Ascending aorta (tissue), 2 donors: Measurements from ENCODE around the gene NMT1. TPM values are rescaled to one million over a fixed set of nuclear protein-coding genes. Genes with fewer than 3 reads are reported as not detected.

Experiments
- DNase-seq, 2 donors: peaks; one replicate each; pipeline ENCODE4 v3.0.0-alpha.2; 2019; ENCODE audit warnings: low spot score in 2 of 2
- H3K27ac ChIP-seq, 2 donors: fragments of 200-600 bp; sonication (generic); one replicate each; pipeline ENCODE4 v1.5.1; 2016 to 2017; ENCODE audit warnings: mild to moderate bottlenecking in 1 of 2
- H3K27me3 ChIP-seq: fragments of 200-600 bp; sonication (generic); one replicate; pipeline ENCODE4 v1.5.1; 2017
- H3K36me3 ChIP-seq, 2 donors: fragments of 200-600 bp; sonication (generic); one replicate each; pipeline ENCODE4 v1.5.1; 2016
- H3K4me1 ChIP-seq, 2 donors: fragments of 200-600 bp; sonication (generic); one replicate each; pipeline ENCODE4 v1.5.1; 2016 to 2017; ENCODE audit warnings: mild to moderate bottlenecking in 1 of 2
- H3K4me3 ChIP-seq, 2 donors: fragments of 200-600 bp; sonication (generic); one replicate each; pipeline ENCODE4 v1.5.1; 2016 to 2017; ENCODE audit warnings: mild to moderate bottlenecking in 1 of 2
- H3K9me3 ChIP-seq, 2 donors: fragments of 200-600 bp; sonication (generic); one replicate each; pipeline ENCODE4 v1.5.1; 2016
- CTCF ChIP-seq, 3 experiments: fragments of 200-600 bp in 2 of 3; fragments of 450-650 bp in 1 of 3; sonication (generic) in 2 of 3; IDR thresholded peaks; one replicate each; pipeline ENCODE4 v1.5.1; 2016 to 2019; ENCODE audit warnings: antibody characterized with exemption in 3 of 3, mild to moderate bottlenecking in 1 of 3, moderate library complexity in 1 of 3
- intact Hi-C: fragments of 100-400 bp; cut with DNase I; formaldehyde crosslinking; loops from one replicate; pipeline ENCODE4 v1.15.1; 2023
- total RNA-seq: library from RNA; depleted of rRNA; stranded (reverse); fragments of >200 nt; gene quantifications from one replicate; pipeline ENCODE4 v1.1.0, GENCODE V29; 2016

Gene NMT1
- total RNA-seq, 1 donor from 2014 or later, result 89.7 TPM

DNA sequence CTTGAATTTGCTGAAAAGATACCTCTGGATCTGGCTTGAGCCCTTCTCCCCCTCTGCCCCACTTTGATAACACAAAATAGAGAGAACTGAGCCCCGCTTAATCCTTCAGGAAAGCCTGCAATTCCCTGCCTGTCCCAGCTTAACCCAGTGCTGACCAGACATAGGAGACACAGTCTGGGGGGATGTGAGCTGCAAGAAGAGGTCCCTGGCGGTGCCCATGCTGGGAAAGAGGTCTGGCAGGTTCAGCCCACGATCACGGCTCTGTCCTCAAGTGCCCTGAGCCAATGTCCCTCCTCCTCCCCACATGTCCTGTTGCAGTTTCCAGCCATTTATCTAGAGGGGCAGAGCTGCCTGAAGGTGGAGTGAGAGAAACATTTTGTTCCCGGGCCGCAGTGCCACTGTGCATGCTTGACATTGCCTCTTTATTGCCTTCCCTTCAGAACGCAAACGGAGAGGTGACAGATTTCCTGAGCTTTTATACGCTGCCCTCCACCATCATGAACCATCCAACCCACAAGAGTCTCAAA, 42.2 kb downstream of the NMT1 start:
- no peak for DNase-seq
- H3K36me3 ChIP-seq, result peaks cover 77 to 80% of the 10 kb centered on the region in 2 donors
- intact Hi-C loops, result no loop called here
- H3K27ac ChIP-seq, result peak overlapping the region; percentile 50 to 54
- H3K27me3 ChIP-seq, result no peaks in the 10 kb centered on the region
- no peak for TF ChIP-seq CTCF (IDR thresholded peaks at IDR 0.05)
- H3K4me3 ChIP-seq, result no peak overlapping the region
- no peaks in the 10 kb centered on the region for H3K9me3 ChIP-seq
- H3K4me1 ChIP-seq, result peaks cover 14 to 22% of the 10 kb centered on the region in 2 donors

GRCh38 chr17:45104029-45104428, 42.9 kb downstream of the NMT1 start:
- intact Hi-C loops, result no loop called here
- peak overlapping the region; percentile 22 to 50 for H3K27ac ChIP-seq

GRCh38 chr17:45104497-45104896, 43.4 kb downstream of the NMT1 start:
- peaks cover 71 to 78% of the 10 kb centered on the region in 2 donors for H3K36me3 ChIP-seq
- no peak overlapping the region for H3K4me3 ChIP-seq
- intact Hi-C loops, result no loop called here
- no peaks in the 10 kb centered on the region for H3K27me3 ChIP-seq
- H3K4me1 ChIP-seq, result peaks cover 9 to 15% of the 10 kb centered on the region in 2 donors
- no peak for DNase-seq
- H3K9me3 ChIP-seq, result no peaks in the 10 kb centered on the region
- peak overlapping the region; percentile 22 to 50 for H3K27ac ChIP-seq
- TF ChIP-seq CTCF (IDR thresholded peaks at IDR 0.05), result no peak

More at GRCh38 chr17:45104029-45104428, 42.9 kb downstream of the NMT1 start:
- no peak for DNase-seq
- Histone ChIP-seq H3K9me3 (no peaks in the 10 kb centered on the region), H3K27me3 (no peaks in the 10 kb centered on the region), H3K36me3 (peaks cover 76 to 80% of the 10 kb centered on the region in 2 donors), H3K4me1 (peaks cover 9 to 15% of the 10 kb centered on the region in 2 donors), H3K4me3 (no peak overlapping the region)
- no peak for TF ChIP-seq CTCF (IDR thresholded peaks at IDR 0.05)

DNA sequence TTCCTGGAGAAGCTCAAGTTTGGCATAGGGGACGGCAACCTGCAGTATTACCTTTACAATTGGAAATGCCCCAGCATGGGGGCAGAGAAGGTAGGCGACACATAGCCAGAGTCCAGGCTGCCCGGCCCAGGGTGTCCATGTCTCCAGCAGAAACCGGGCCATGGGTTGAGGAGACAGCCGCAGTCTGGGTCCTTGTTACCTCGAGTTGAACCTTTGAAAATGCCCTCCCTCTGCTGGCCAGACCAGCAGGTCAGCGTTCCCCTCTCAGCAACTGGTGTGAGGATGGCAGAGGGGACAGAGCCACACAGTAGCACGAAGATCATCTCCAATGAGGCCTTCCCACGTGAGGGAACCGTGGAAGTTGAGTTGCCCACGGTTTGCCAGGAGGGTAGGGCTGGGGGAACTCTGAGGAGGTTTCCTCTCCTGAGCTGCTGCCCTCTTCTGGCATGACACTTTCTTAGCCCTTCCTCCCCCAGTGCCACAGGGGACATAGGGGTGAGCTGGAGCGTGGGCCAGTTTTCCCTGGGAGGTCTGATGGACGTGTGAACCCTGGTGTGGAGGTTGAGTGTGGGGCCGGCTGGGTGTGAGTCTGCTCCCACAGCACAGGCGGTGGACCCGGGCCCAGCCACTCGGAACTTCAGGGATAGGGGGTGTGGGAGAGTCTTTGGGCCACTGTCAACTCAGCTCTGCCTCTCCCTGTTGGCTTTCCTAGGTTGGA, 43.9 kb downstream of the NMT1 start:
- peaks cover 66 to 72% of the 10 kb centered on the region in 2 donors for H3K36me3 ChIP-seq

DNA sequence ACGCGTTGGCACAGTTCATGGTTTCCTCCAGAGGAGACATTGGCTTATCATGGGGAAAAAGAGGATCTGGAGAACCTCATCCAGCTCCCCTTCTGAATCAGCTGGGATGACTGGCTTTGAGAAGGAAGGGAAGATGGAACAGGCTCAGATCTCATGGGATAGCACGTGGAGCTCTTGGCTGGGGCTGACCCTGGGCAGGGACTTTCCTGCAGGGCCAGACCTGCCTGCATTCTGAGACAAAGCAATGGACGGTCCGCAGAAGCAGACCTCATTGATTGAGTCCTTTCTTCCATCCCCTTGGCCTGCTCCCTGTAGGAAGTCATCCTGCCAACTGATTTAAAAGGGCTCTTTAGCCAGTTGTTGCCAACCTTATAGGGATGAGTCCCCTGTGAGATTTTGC, 45.0 kb downstream of the NMT1 start:
- no peak for DNase-seq
- intact Hi-C loops, result no loop called here
- H3K9me3 ChIP-seq, result no peaks in the 10 kb centered on the region
- no peaks in the 10 kb centered on the region for H3K27me3 ChIP-seq
- H3K27ac ChIP-seq, result peak overlapping the region; percentile 50 to 66
- peaks cover 61 to 68% of the 10 kb centered on the region in 2 donors for H3K36me3 ChIP-seq
- TF ChIP-seq CTCF (IDR thresholded peaks at IDR 0.05), result no peak
- H3K4me3 ChIP-seq, result no peak overlapping the region
- H3K4me1 ChIP-seq, result peaks cover 16 to 27% of the 10 kb centered on the region in 2 donors

More for the DNA sequence above, 43.9 kb downstream of the NMT1 start:
- Histone ChIP-seq H3K4me1 (peaks cover 9 to 17% of the 10 kb centered on the region in 2 donors), H3K4me3 (no peak overlapping the region), H3K9me3 (no peaks in the 10 kb centered on the region), H3K27me3 (no peaks in the 10 kb centered on the region), H3K27ac (peak overlapping the region; percentile 17 to 50)
- intact Hi-C loops, result no loop called here
- no peak for DNase-seq
- TF ChIP-seq CTCF (IDR thresholded peaks at IDR 0.05), result no peak
